Upper lobe of left lung (tissue), 4 donors: ENCODE data around the gene PCDHGB6.

ENCODE experiments used
- CTCF ChIP-seq, 6 experiments: fragments of 450-650 bp in 4 of 6; fragments of 200-600 bp in 2 of 6; sonication (generic) in 2 of 6; IDR thresholded peaks; one replicate each; pipeline ENCODE4 v1.5.1; 2016 to 2019; ENCODE audit warnings: antibody characterized with exemption in 6 of 6
- POLR2A ChIP-seq, 4 donors: fragments of 450-650 bp; IDR thresholded peaks; one replicate each; pipeline ENCODE4 v1.5.1; 2016 to 2017; ENCODE audit warnings: antibody characterized with exemption in 4 of 4, mild to moderate bottlenecking in 2 of 4

- TF ChIP-seq CTCF (IDR thresholded peaks at IDR 0.05) (peak; percentile 7 to 41 (median 24)), POLR2A (IDR thresholded peaks at IDR 0.05) (no peak)
Observed at GRCh38 chr5:141412854-141413539, 5.2 kb downstream of the PCDHGB6 start, which contains the start of gene PCDHGA10.
